Liver (tissue), 9 donors: ENCODE data around the gene NME1. TPM values are rescaled to one million over a fixed set of nuclear protein-coding genes. Genes with fewer than 3 reads are reported as not detected.

ENCODE experiments used
- DNase-seq: peaks from one replicate; pipeline ENCODE4 v3.0.0-alpha.2; 2017; ENCODE audit warnings: low spot score
- H3K27ac ChIP-seq, 2 donors: one replicate each; pipeline ENCODE4 v1.7.0; 2013; ENCODE audit warnings: inconsistent platforms in 2 of 2, low read length in 2 of 2, control low read depth in 1 of 2, low read depth in 1 of 2, mild to moderate bottlenecking in 1 of 2
- H3K27me3 ChIP-seq, 4 donors: one replicate each; pipeline versions ENCODE4 v1.6.1 to v1.7.0; 2013; ENCODE audit warnings: low read length in 3 of 4, inconsistent platforms in 1 of 4, mild to moderate bottlenecking in 1 of 4, moderate library complexity in 1 of 4; ENCODE audit not compliant: control insufficient read depth in 4 of 4, insufficient read depth in 4 of 4
- H3K36me3 ChIP-seq, 4 donors: one replicate each; pipeline versions ENCODE4 v1.6.1 to v1.7.0; 2013; ENCODE audit warnings: low read length in 3 of 4, mild to moderate bottlenecking in 3 of 4, low read depth in 1 of 4, moderate library complexity in 1 of 4; ENCODE audit not compliant: control insufficient read depth in 4 of 4, insufficient read depth in 3 of 4
- H3K4me1 ChIP-seq, 4 donors: one replicate each; pipeline versions ENCODE4 v1.6.1 to v1.7.0; 2013; ENCODE audit warnings: low read length in 3 of 4, mild to moderate bottlenecking in 3 of 4, moderate library complexity in 1 of 4; ENCODE audit not compliant: control insufficient read depth in 4 of 4, insufficient read depth in 4 of 4
- H3K4me3 ChIP-seq, 3 donors: one replicate each; pipeline versions ENCODE4 v1.6.1 to v1.7.0; 2013; ENCODE audit warnings: low read length in 3 of 3, control low read depth in 1 of 3, low read depth in 1 of 3, mild to moderate bottlenecking in 1 of 3
- H3K9ac ChIP-seq, 2 donors: one replicate each; pipeline ENCODE4 v1.7.0; 2013; ENCODE audit warnings: low read length in 2 of 2, mild to moderate bottlenecking in 2 of 2, moderate library complexity in 2 of 2, control low read depth in 1 of 2, low read depth in 1 of 2
- H3K9me3 ChIP-seq, 4 donors: one replicate each; pipeline versions ENCODE4 v1.6.1 to v1.7.0; 2013; ENCODE audit warnings: low read length in 3 of 4; ENCODE audit not compliant: control insufficient read depth in 4 of 4
- ATF3 ChIP-seq: IDR thresholded peaks from 2 replicates; pipeline ENCODE4 v1.6.1; 2016; ENCODE audit warnings: antibody characterized with exemption
- CTCF ChIP-seq: fragments of 150-350 bp; IDR thresholded peaks from 2 replicates; pipeline ENCODE4 v1.5.1; 2017; ENCODE audit warnings: improper control_type of control experiment, low read depth, low read length; ENCODE audit not compliant: missing input control
- EGR1 ChIP-seq, 2 donors: IDR thresholded peaks; 2 replicates each; pipeline ENCODE4 v1.6.1; 2016 to 2018; ENCODE audit warnings: antibody characterized with exemption in 2 of 2, low read depth in 2 of 2
- FOXA1 ChIP-seq: IDR thresholded peaks from 2 replicates; pipeline ENCODE4 v1.6.1; 2016; ENCODE audit warnings: antibody characterized with exemption
- FOXA2 ChIP-seq: IDR thresholded peaks from 2 replicates; pipeline ENCODE4 v1.6.1; 2016; ENCODE audit warnings: antibody characterized with exemption
- GABPA ChIP-seq, 2 donors: IDR thresholded peaks in 1 of 2; conservative IDR thresholded peaks in 1 of 2; 2 replicates each; pipeline ENCODE4 v1.6.1; 2016; ENCODE audit warnings: antibody characterized with exemption in 2 of 2, mild to moderate bottlenecking in 1 of 2, moderate library complexity in 1 of 2
- HNF4A ChIP-seq, 2 donors: conservative IDR thresholded peaks; 2 replicates each; pipeline ENCODE4 v1.6.1; 2016; ENCODE audit warnings: antibody characterized with exemption in 2 of 2, mild to moderate bottlenecking in 2 of 2
- HNF4G ChIP-seq: IDR thresholded peaks from 2 replicates; pipeline ENCODE4 v1.6.1; 2016; ENCODE audit warnings: antibody characterized with exemption
- JUND ChIP-seq, 2 donors: IDR thresholded peaks; 2 replicates each; pipeline ENCODE4 v1.6.1; 2016; ENCODE audit warnings: antibody characterized with exemption in 2 of 2
- MAX ChIP-seq: IDR thresholded peaks from 2 replicates; pipeline ENCODE4 v1.6.1; 2016; ENCODE audit warnings: antibody characterized with exemption
- NR2F2 ChIP-seq: IDR thresholded peaks from 2 replicates; pipeline ENCODE4 v1.6.1; 2016; ENCODE audit warnings: antibody characterized with exemption
- REST ChIP-seq: IDR thresholded peaks from 2 replicates; pipeline ENCODE4 v1.6.1; 2016; ENCODE audit warnings: antibody characterized with exemption, mild to moderate bottlenecking
- SP1 ChIP-seq: IDR thresholded peaks from 2 replicates; pipeline ENCODE4 v1.6.1; 2018; ENCODE audit warnings: antibody characterized with exemption, mild to moderate bottlenecking
- YY1 ChIP-seq: IDR thresholded peaks from 2 replicates; pipeline ENCODE4 v1.6.1; 2016; ENCODE audit warnings: antibody characterized with exemption, mild to moderate bottlenecking
- ZBTB33 ChIP-seq: IDR thresholded peaks from 2 replicates; pipeline ENCODE4 v1.6.1; 2016; ENCODE audit warnings: antibody characterized with exemption
- WGBS: extraction: QIAGEN DNeasy Blood & Tissue Kit; methylation state at CpG from one replicate; pipeline ENCODE4 v1.1.7; 2013; 5-methylcytosine and 5-hydroxymethylcytosine counted together
- polyA plus RNA-seq, 2 donors: library from polyadenylated mRNA; stranded (reverse) in 1 of 2; unstranded in 1 of 2; fragments of 200-250 nt in 1 of 2; fragments of >200 nt in 1 of 2; fragmentation: Nextera tagmentation in 1 of 2; extraction: Ambion mirVana in 1 of 2; gene quantifications; one replicate each; pipeline versions ENCODE4 v1.2.1 to v1.2.3, GENCODE V29; 2013 to 2015
- total RNA-seq, 2 donors: library from RNA; depleted of rRNA; stranded (reverse); fragments of >200 nt; gene quantifications; one replicate each; pipeline ENCODE4 v1.2.3, GENCODE V29; 2014
- donor health status: healthy.
- donor health status: healthy.
- donor health status: healthy.
- donor health status: healthy.
- donor health status: healthy.

NME1 gene
- total and polyA plus RNA-seq, 4 donors: 26.7 to 97.3 (median 57.4) TPM

GRCh38 chr17:51188271-51188833 lies 35.0 kb downstream of the NME1 start:
- Histone ChIP-seq H3K9ac (no peak overlapping the region), H3K4me1 (peaks cover 0 to 1% (median 0%) of the 10 kb centered on the region in 4 donors), H3K36me3 (peaks cover 4 to 46% (median 30%) of the 10 kb centered on the region in 4 donors), H3K4me3 (no peak overlapping the region), H3K27me3 (no peaks in the 10 kb centered on the region), H3K27ac (no peak overlapping the region), H3K9me3 (no peaks in the 10 kb centered on the region)
- DNase-seq: no peak
- TF ChIP-seq JUND (IDR thresholded peaks at IDR 0.05) (no peak), GABPA (IDR thresholded peaks at IDR 0.05 in 1 of 2, conservative IDR thresholded peaks at IDR 0.05 in 1 of 2) (no peak), MAX (no peak), CTCF (no peak), HNF4G (no peak), FOXA2 (no peak), FOXA1 (no peak), ATF3 (no peak), SP1 (no peak), YY1 (no peak), NR2F2 (no peak), HNF4A (conservative IDR thresholded peaks at IDR 0.05) (no peak), EGR1 (IDR thresholded peaks at IDR 0.05; ENCODE audit: low read depth in 2 of 2) (no peak), ZBTB33 (no peak), REST (no peak)
- 92% methylated on average over 9 of the region's 9 CpGs for WGBS

GRCh38 chr17:51189162-51189561 lies 35.8 kb downstream of the NME1 start:
- DNase-seq: no peak
- Histone ChIP-seq H3K9ac (no peak overlapping the region), H3K4me1 (peaks cover 0 to 1% (median 0%) of the 10 kb centered on the region in 4 donors), H3K9me3 (no peaks in the 10 kb centered on the region), H3K36me3 (peaks cover 4 to 45% (median 29%) of the 10 kb centered on the region in 4 donors), H3K27ac (peak overlapping the region; percentile 28 to 32), H3K27me3 (no peaks in the 10 kb centered on the region), H3K4me3 (no peak overlapping the region)
- TF ChIP-seq HNF4A (conservative IDR thresholded peaks at IDR 0.05) (peak in 1 of 2 donors; percentile 38), ZBTB33 (no peak)
